Activated CD8-positive, alpha-beta memory T cell treated with anti-CD3 and anti-CD28 coated beads, Interleukin-2, amount 50 U/mL, for 24 hours (primary cell): Measurements from ENCODE around the gene TTN.

Experiments used
- DNase-seq: peaks from one replicate; pipeline ENCODE4 v3.0.0-alpha.2; 2020; ENCODE audit errors: extremely low read depth

The TTN gene

GRCh38 chr2:178811901-178812300, 4.7 kb upstream of the TTN start:
- no peak for DNase-seq

GRCh38 chr2:178811045-178811444, 3.8 kb upstream of the TTN start:
- no peak for DNase-seq

- DNase-seq: no peak
Observed at GRCh38 chr2:178810422-178810821, 3.2 kb upstream of the TTN start.

GRCh38 chr2:178806543-178806942, 680 bp downstream of the TTN start:
- DNase-seq: no peak

- no peak for DNase-seq
Observed at GRCh38 chr2:178805457-178805856, 1.8 kb downstream of the TTN start.

GRCh38 chr2:178804791-178805190, 2.4 kb downstream of the TTN start:
- no peak for DNase-seq

- no peak for DNase-seq
Observed at GRCh38 chr2:178800510-178800909, 6.7 kb downstream of the TTN start.

- no peak for DNase-seq
Observed at GRCh38 chr2:178799305-178799704, 7.9 kb downstream of the TTN start.

GRCh38 chr2:178796079-178796677, 11.0 kb downstream of the TTN start:
- DNase-seq: no peak

- DNase-seq: no peak
Observed at GRCh38 chr2:178787934-178788333, 19.3 kb downstream of the TTN start.

- DNase-seq: no peak
Observed at GRCh38 chr2:178787155-178787554, 20.1 kb downstream of the TTN start.

- DNase-seq: no peak
Observed at GRCh38 chr2:178783889-178784288, 23.3 kb downstream of the TTN start.

- DNase-seq: no peak
Observed at GRCh38 chr2:178782236-178782635, 25.0 kb downstream of the TTN start.

- DNase-seq: no peak
Observed at GRCh38 chr2:178777577-178777976, 29.6 kb downstream of the TTN start.

GRCh38 chr2:178776751-178777150, 30.5 kb downstream of the TTN start:
- no peak for DNase-seq

GRCh38 chr2:178775975-178776374, 31.2 kb downstream of the TTN start:
- DNase-seq: no peak

- DNase-seq: no peak
Observed at GRCh38 chr2:178770518-178770917, 36.7 kb downstream of the TTN start.

- no peak for DNase-seq
Observed at GRCh38 chr2:178767094-178768060, 39.8 kb downstream of the TTN start.

GRCh38 chr2:178764097-178764496, 43.1 kb downstream of the TTN start:
- DNase-seq: no peak

GRCh38 chr2:178761759-178762371, 45.4 kb downstream of the TTN start:
- DNase-seq: no peak

GRCh38 chr2:178756843-178757242, 50.4 kb downstream of the TTN start:
- no peak for DNase-seq

- DNase-seq: no peak
Observed at GRCh38 chr2:178756343-178756742, 50.9 kb downstream of the TTN start.

- no peak for DNase-seq
Observed at GRCh38 chr2:178747767-178748166, 59.5 kb downstream of the TTN start.
